Upper lobe of left lung (tissue), 6 donors: ENCODE results near the gene EYA4. TPM values are rescaled to one million over a fixed set of nuclear protein-coding genes. Genes with fewer than 3 reads are reported as not detected.

Source experiments
- ATAC-seq, 2 donors: fragments of 200-7000 bp; cut with Tn5 transposase; one replicate each; pipeline ENCODE4 v1.9.1; 2022; ENCODE audit warnings: mild to moderate bottlenecking in 2 of 2, moderate library complexity in 2 of 2; ENCODE audit not compliant: low FRiP score in 2 of 2
- DNase-seq, 2 donors: peaks; one replicate each; pipeline ENCODE4 v3.0.0-alpha.2; 2019 to 2020
- H3K27ac ChIP-seq, 4 donors: fragments of 200-600 bp; sonication (generic); one replicate each; pipeline ENCODE4 v1.5.1; 2016 to 2019
- H3K27me3 ChIP-seq, 4 donors: fragments of 200-600 bp; sonication (generic); one replicate each; pipeline ENCODE4 v1.5.1; 2017 to 2019
- H3K36me3 ChIP-seq, 4 donors: fragments of 200-600 bp; sonication (generic); one replicate each; pipeline ENCODE4 v1.5.1; 2016 to 2019
- H3K4me1 ChIP-seq, 4 donors: fragments of 200-600 bp; sonication (generic); one replicate each; pipeline ENCODE4 v1.5.1; 2018 to 2019
- H3K4me3 ChIP-seq, 4 donors: fragments of 200-600 bp; sonication (generic); one replicate each; pipeline ENCODE4 v1.5.1; 2017 to 2019; ENCODE audit warnings: mild to moderate bottlenecking in 2 of 4, moderate library complexity in 1 of 4
- H3K9me3 ChIP-seq, 4 donors: fragments of 200-600 bp; sonication (generic); one replicate each; pipeline ENCODE4 v1.5.1; 2018 to 2019
- CTCF ChIP-seq, 6 experiments: fragments of 450-650 bp in 4 of 6; fragments of 200-600 bp in 2 of 6; sonication (generic) in 2 of 6; IDR thresholded peaks; one replicate each; pipeline ENCODE4 v1.5.1; 2016 to 2019; ENCODE audit warnings: antibody characterized with exemption in 6 of 6
- EP300 ChIP-seq, 4 donors: sonication (generic); formaldehyde crosslinking; IDR thresholded peaks; one replicate each; pipeline ENCODE4 v1.5.1; 2017; ENCODE audit warnings: antibody characterized with exemption in 4 of 4, control low read depth in 2 of 4
- POLR2A ChIP-seq, 4 donors: fragments of 450-650 bp; IDR thresholded peaks; one replicate each; pipeline ENCODE4 v1.5.1; 2016 to 2017; ENCODE audit warnings: antibody characterized with exemption in 4 of 4, mild to moderate bottlenecking in 2 of 4
- POLR2AphosphoS5 ChIP-seq, 2 donors: sonication (generic); formaldehyde crosslinking; IDR thresholded peaks; one replicate each; pipeline ENCODE4 v1.5.1; 2017; ENCODE audit warnings: antibody characterized with exemption in 2 of 2
- WGBS, 2 donors: methylation state at CpG; one replicate each; pipeline ENCODE4 v1.1.5; 2017 to 2018; 5-methylcytosine and 5-hydroxymethylcytosine counted together
- total RNA-seq, 6 donors: library from RNA; depleted of rRNA in 4 of 6; stranded (reverse); fragments of >200 nt in 4 of 6; gene quantifications; one replicate each; pipeline versions ENCODE4 v1.1.0 to v1.2.1, GENCODE V29; 2016 to 2021
- donor health status: DM: no; HTN: no; CAD: no; lungs with moderate emphysema.
- donor health status: DM: no; HTN: yes; CAD: no; lungs with severe emphysema.

EYA4 gene
- total RNA-seq, 6 donors from 2014 or later = 1.0 to 8.9 (median 4.2) TPM

- no peaks in the 10 kb centered on the region for H3K4me1 ChIP-seq
- ATAC-seq = no peak
- no peaks in the 10 kb centered on the region for H3K9me3 ChIP-seq
- WGBS, 2 donors = 90 to 91% methylated on average over 5 of the region's 5 CpGs
- TF ChIP-seq POLR2AphosphoS5 (IDR thresholded peaks at IDR 0.05) (no peak), EP300 (IDR thresholded peaks at IDR 0.05) (no peak), CTCF (IDR thresholded peaks at IDR 0.05) (no peak), POLR2A (IDR thresholded peaks at IDR 0.05) (no peak)
- DNase-seq = no peak
- no peaks in the 10 kb centered on the region for H3K36me3 ChIP-seq
- H3K27me3 ChIP-seq = no peaks in the 10 kb centered on the region
- no peak overlapping the region for H3K27ac ChIP-seq
- H3K4me3 ChIP-seq = no peak overlapping the region
Measured at GRCh38 chr6:133526436-133526835, 285.3 kb downstream of the EYA4 start.

- Histone ChIP-seq H3K36me3 (no peaks in the 10 kb centered on the region), H3K27me3 (no peaks in the 10 kb centered on the region), H3K9me3 (no peaks in the 10 kb centered on the region), H3K4me3 (no peak overlapping the region), H3K27ac (no peak overlapping the region), H3K4me1 (no peaks in the 10 kb centered on the region)
- ATAC-seq = no peak
- WGBS, 2 donors = 60 to 72% methylated on average over 2 of the region's 2 CpGs
- TF ChIP-seq POLR2AphosphoS5 (IDR thresholded peaks at IDR 0.05) (no peak), CTCF (IDR thresholded peaks at IDR 0.05) (no peak), POLR2A (IDR thresholded peaks at IDR 0.05) (no peak), EP300 (IDR thresholded peaks at IDR 0.05) (no peak)
- DNase-seq = no peak
Measured at GRCh38 chr6:133528566-133528965, 287.4 kb downstream of the EYA4 start.

- H3K4me1 ChIP-seq = no peaks in the 10 kb centered on the region
- 76 to 78% methylated on average over 7 of the region's 7 CpGs for whole genome bisulfite sequencing, 2 donors
- H3K36me3 ChIP-seq = no peaks in the 10 kb centered on the region
- H3K4me3 ChIP-seq = no peak overlapping the region
- H3K27ac ChIP-seq = no peak overlapping the region
- no peaks in the 10 kb centered on the region for H3K9me3 ChIP-seq
- ATAC-seq = no peak
- DNase-seq = no peak
- H3K27me3 ChIP-seq = no peaks in the 10 kb centered on the region
- TF ChIP-seq EP300 (IDR thresholded peaks at IDR 0.05) = no peak
- no peak for TF ChIP-seq POLR2A (IDR thresholded peaks at IDR 0.05)
- no peak for TF ChIP-seq CTCF (IDR thresholded peaks at IDR 0.05)
- no peak for TF ChIP-seq POLR2AphosphoS5 (IDR thresholded peaks at IDR 0.05)
Measured at GRCh38 chr6:133532908-133533307, 291.8 kb downstream of the EYA4 start.

GRCh38 chr6:133539502-133540259 lies 298.5 kb downstream of the EYA4 start:
- Histone ChIP-seq H3K27ac (no peak overlapping the region), H3K36me3 (no peaks in the 10 kb centered on the region), H3K9me3 (no peaks in the 10 kb centered on the region), H3K27me3 (no peaks in the 10 kb centered on the region), H3K4me1 (no peaks in the 10 kb centered on the region), H3K4me3 (no peak overlapping the region)
- DNase-seq = no peak
- WGBS, 2 donors = 78 to 87% methylated on average over 3 of the region's 3 CpGs
- no peak for TF ChIP-seq EP300 (IDR thresholded peaks at IDR 0.05)
- TF ChIP-seq POLR2A (IDR thresholded peaks at IDR 0.05) = no peak
- no peak for TF ChIP-seq POLR2AphosphoS5 (IDR thresholded peaks at IDR 0.05)
- no peak for TF ChIP-seq CTCF (IDR thresholded peaks at IDR 0.05)
- no peak for ATAC-seq

- no peak overlapping the region for H3K27ac ChIP-seq
- H3K27me3 ChIP-seq = no peaks in the 10 kb centered on the region
- H3K9me3 ChIP-seq = no peaks in the 10 kb centered on the region
- H3K4me1 ChIP-seq = no peaks in the 10 kb centered on the region
- no peaks in the 10 kb centered on the region for H3K36me3 ChIP-seq
- H3K4me3 ChIP-seq = no peak overlapping the region
- TF ChIP-seq CTCF (IDR thresholded peaks at IDR 0.05) (no peak), EP300 (IDR thresholded peaks at IDR 0.05) (no peak), POLR2A (IDR thresholded peaks at IDR 0.05) (no peak), POLR2AphosphoS5 (IDR thresholded peaks at IDR 0.05) (no peak)
- DNase-seq = no peak
- WGBS, 2 donors = 83% methylated on average over 3 of the region's 3 CpGs
- ATAC-seq = no peak
Measured at GRCh38 chr6:133540361-133540760, 299.2 kb downstream of the EYA4 start.
